H9 (cell line): ENCODE measurements around the gene UQCRFS1. TPM values are rescaled to one million over a fixed set of nuclear protein-coding genes. Genes with fewer than 3 reads are reported as not detected.

Source experiments
- DNase-seq: peaks from one replicate; pipeline ENCODE4 v3.0.0-alpha.2; 2017
- H2AFZ ChIP-seq: one replicate; pipeline ENCODE4 v1.6.1; 2013; ENCODE audit warnings: mild to moderate bottlenecking, low read length, control low read depth, moderate library complexity
- H2AK5ac ChIP-seq: 2 replicates; pipeline ENCODE4 v1.6.1; 2013; ENCODE audit warnings: low read length, control low read depth, mixed read lengths; ENCODE audit not compliant: insufficient read length
- H2BK120ac ChIP-seq: one replicate; pipeline ENCODE4 v1.6.1; 2013; ENCODE audit warnings: low read depth, mild to moderate bottlenecking, low read length, control low read depth, inconsistent platforms; ENCODE audit not compliant: poor library complexity, severe bottlenecking
- H2BK12ac ChIP-seq: 2 replicates; pipeline ENCODE4 v1.6.1; 2013; ENCODE audit warnings: low read length, control low read depth, mixed read lengths, low read depth; ENCODE audit not compliant: insufficient read length
- H2BK15ac ChIP-seq: 2 replicates; pipeline ENCODE4 v1.6.1; 2013; ENCODE audit warnings: low read depth, low read length, control low read depth
- H2BK20ac ChIP-seq: one replicate; pipeline ENCODE4 v1.6.1; 2013; ENCODE audit warnings: low read depth, mild to moderate bottlenecking, low read length, control low read depth, inconsistent platforms; ENCODE audit not compliant: poor library complexity, severe bottlenecking
- H2BK5ac ChIP-seq: 2 replicates; pipeline ENCODE4 v1.6.1; 2013; ENCODE audit warnings: low read length, control low read depth, mixed read lengths; ENCODE audit not compliant: insufficient read length
- H3K14ac ChIP-seq: 2 replicates; pipeline ENCODE4 v1.6.1; 2013; ENCODE audit warnings: low read length, control low read depth; ENCODE audit not compliant: insufficient read depth
- H3K18ac ChIP-seq: 2 replicates; pipeline ENCODE4 v1.6.1; 2013; ENCODE audit warnings: low read depth, mild to moderate bottlenecking, mixed read lengths, low read length, control low read depth; ENCODE audit not compliant: insufficient read length
- H3K23ac ChIP-seq: 2 replicates; pipeline ENCODE4 v1.6.1; 2013; ENCODE audit warnings: low read length, control low read depth, mixed read lengths, low read depth; ENCODE audit not compliant: insufficient read length
- H3K23me2 ChIP-seq: 2 replicates; pipeline ENCODE4 v1.6.1; 2013; ENCODE audit warnings: low read depth, mild to moderate bottlenecking, mixed read lengths, low read length, control low read depth; ENCODE audit not compliant: insufficient read length, poor library complexity, severe bottlenecking
- H3K27ac ChIP-seq: 2 replicates; pipeline ENCODE4 v1.5.1; 2013; ENCODE audit warnings: low read length, control low read depth, mixed read lengths, low read depth; ENCODE audit not compliant: insufficient read length
- H3K27me3 ChIP-seq: 2 replicates; pipeline ENCODE4 v1.6.1; 2013; ENCODE audit warnings: low read length, control low read depth, inconsistent platforms; ENCODE audit not compliant: insufficient read depth
- H3K4ac ChIP-seq: 2 replicates; pipeline ENCODE4 v1.6.1; 2013; ENCODE audit warnings: low read depth, mild to moderate bottlenecking, control low read depth, inconsistent platforms, low read length, moderate library complexity
- H3K4me1 ChIP-seq: 2 replicates; pipeline ENCODE4 v1.6.1; 2013; ENCODE audit warnings: low read length, control low read depth, inconsistent platforms; ENCODE audit not compliant: insufficient read depth
- H3K4me2 ChIP-seq: 2 replicates; pipeline ENCODE4 v1.6.1; 2013; ENCODE audit warnings: low read length, control low read depth, mixed read lengths; ENCODE audit not compliant: insufficient read length, insufficient read depth
- H3K56ac ChIP-seq: 2 replicates; pipeline ENCODE4 v1.6.1; 2013; ENCODE audit warnings: low read depth, mild to moderate bottlenecking, mixed read lengths, low read length, control low read depth; ENCODE audit not compliant: insufficient read length
- H3K79me1 ChIP-seq: 2 replicates; pipeline ENCODE4 v1.6.1; 2013; ENCODE audit warnings: low read depth, mild to moderate bottlenecking, moderate library complexity, low read length, control low read depth, inconsistent platforms; ENCODE audit not compliant: insufficient read depth, poor library complexity, severe bottlenecking
- H3K79me2 ChIP-seq: 2 replicates; pipeline ENCODE4 v1.6.1; 2013; ENCODE audit warnings: low read length, control low read depth, inconsistent platforms; ENCODE audit not compliant: insufficient read depth
- H3K9ac ChIP-seq: 2 replicates; pipeline ENCODE4 v1.6.1; 2013; ENCODE audit warnings: low read length, control low read depth, mixed read lengths; ENCODE audit not compliant: insufficient read length; ENCODE audit errors: extremely low read depth
- H3K9me3 ChIP-seq: one replicate; pipeline ENCODE4 v1.6.1; 2013; ENCODE audit warnings: low read depth, low read length, inconsistent platforms; ENCODE audit not compliant: control insufficient read depth
- H3T11ph ChIP-seq: one replicate; pipeline ENCODE4 v1.6.1; 2013; ENCODE audit warnings: mild to moderate bottlenecking, low read length, control low read depth, inconsistent platforms
- H4K20me1 ChIP-seq: one replicate; pipeline ENCODE4 v1.6.1; 2013; ENCODE audit not compliant: control insufficient read depth, insufficient read length, insufficient read depth
- H4K5ac ChIP-seq: 2 replicates; pipeline ENCODE4 v1.6.1; 2013; ENCODE audit warnings: low read depth, mild to moderate bottlenecking, mixed read lengths, low read length, control low read depth; ENCODE audit not compliant: insufficient read length
- H4K8ac ChIP-seq: replicated peaks from 2 replicates; pipeline ENCODE4 v1.6.1; 2013; ENCODE audit warnings: low read length, control low read depth, mixed read lengths, low read depth; ENCODE audit not compliant: insufficient read length
- H4K91ac ChIP-seq: 2 replicates; pipeline ENCODE4 v1.6.1; 2013; ENCODE audit warnings: low read depth, mild to moderate bottlenecking, moderate library complexity, mixed read lengths, low read length, control low read depth; ENCODE audit not compliant: insufficient read length
- H3K27ac Mint-ChIP-seq, 3 experiments: 2 replicates in 2 of 3; 3 replicates in 1 of 3; pipeline ENCODE4 v1.8.0; 2020 to 2021; ENCODE audit warnings: mixed read lengths in 3 of 3, mild to moderate bottlenecking in 1 of 3, moderate library complexity in 1 of 3
- H3K27me3 Mint-ChIP-seq: 2 replicates; pipeline ENCODE4 v1.8.0; 2021; ENCODE audit warnings: low read depth, mild to moderate bottlenecking, moderate library complexity, mixed read lengths
- H3K36me3 Mint-ChIP-seq, 3 experiments: 2 replicates in 2 of 3; 3 replicates in 1 of 3; pipeline ENCODE4 v1.8.0; 2020 to 2021; ENCODE audit warnings: low read depth in 3 of 3, mixed read lengths in 3 of 3; ENCODE audit not compliant: insufficient read depth in 1 of 3
- H3K4me1 Mint-ChIP-seq, 2 experiments: 2 replicates each; pipeline ENCODE4 v1.8.0; 2020; ENCODE audit warnings: mixed read lengths in 2 of 2
- H3K4me3 Mint-ChIP-seq, 2 experiments: 2 replicates in 1 of 2; 3 replicates in 1 of 2; pipeline ENCODE4 v1.8.0; 2020 to 2021; ENCODE audit warnings: mild to moderate bottlenecking in 2 of 2, mixed read lengths in 2 of 2, moderate library complexity in 1 of 2
- H3K9me3 Mint-ChIP-seq, 2 experiments: 2 replicates in 1 of 2; 3 replicates in 1 of 2; pipeline ENCODE4 v1.8.0; 2020; ENCODE audit warnings: mild to moderate bottlenecking in 2 of 2, mixed read lengths in 2 of 2, moderate library complexity in 1 of 2
- whole genome bisulfite sequencing: extraction: QIAGEN DNeasy Blood & Tissue Kit; methylation state at CpG from one replicate; pipeline ENCODE4 v1.1.7; 2013; ENCODE audit warnings: missing lambda C conversion rate, low lambda C conversion rate, mixed read lengths; ENCODE audit not compliant: insufficient read length; ENCODE audit errors: extremely low coverage; 5-methylcytosine and 5-hydroxymethylcytosine counted together
- total RNA-seq: library from RNA; stranded (reverse); gene quantifications from 2 replicates; pipeline ENCODE4 v1.2.1, GENCODE V29; 2021
- TF ChIP-seq, protein P1 (sequence below): fragments of 200-600 bp; sonication (generic); conservative IDR thresholded peaks from 3 replicates; pipeline ENCODE4 v1.8.0; 2021; ENCODE audit warnings: antibody characterized with exemption, mild to moderate bottlenecking

UQCRFS1 gene
- total RNA-seq, 1 experiment from 2014 or later = 46.1 TPM

DNA sequence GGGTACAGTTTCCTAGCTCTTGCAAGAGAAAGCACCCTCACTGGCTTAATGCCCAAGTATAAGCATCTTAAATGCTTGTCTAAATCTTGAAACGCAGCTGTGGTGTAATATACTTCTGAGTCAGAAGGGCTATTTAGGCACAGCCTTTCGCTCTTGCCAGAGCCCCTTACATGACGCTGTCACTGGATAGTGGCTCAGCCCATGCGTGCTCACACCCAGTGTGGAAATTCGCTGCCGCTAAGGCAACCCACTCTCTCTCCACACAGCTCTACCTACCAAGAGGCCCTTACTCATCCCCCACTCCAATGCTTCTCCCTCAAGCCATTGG is 24.0 kb downstream of the UQCRFS1 start:
- H3K18ac ChIP-seq = no peak overlapping the region
- H3K14ac ChIP-seq = no peak overlapping the region
- no peak for DNase-seq
- H2BK15ac ChIP-seq = no peak overlapping the region
- H2BK5ac ChIP-seq = no peak overlapping the region
- TF ChIP-seq, protein P1, sequence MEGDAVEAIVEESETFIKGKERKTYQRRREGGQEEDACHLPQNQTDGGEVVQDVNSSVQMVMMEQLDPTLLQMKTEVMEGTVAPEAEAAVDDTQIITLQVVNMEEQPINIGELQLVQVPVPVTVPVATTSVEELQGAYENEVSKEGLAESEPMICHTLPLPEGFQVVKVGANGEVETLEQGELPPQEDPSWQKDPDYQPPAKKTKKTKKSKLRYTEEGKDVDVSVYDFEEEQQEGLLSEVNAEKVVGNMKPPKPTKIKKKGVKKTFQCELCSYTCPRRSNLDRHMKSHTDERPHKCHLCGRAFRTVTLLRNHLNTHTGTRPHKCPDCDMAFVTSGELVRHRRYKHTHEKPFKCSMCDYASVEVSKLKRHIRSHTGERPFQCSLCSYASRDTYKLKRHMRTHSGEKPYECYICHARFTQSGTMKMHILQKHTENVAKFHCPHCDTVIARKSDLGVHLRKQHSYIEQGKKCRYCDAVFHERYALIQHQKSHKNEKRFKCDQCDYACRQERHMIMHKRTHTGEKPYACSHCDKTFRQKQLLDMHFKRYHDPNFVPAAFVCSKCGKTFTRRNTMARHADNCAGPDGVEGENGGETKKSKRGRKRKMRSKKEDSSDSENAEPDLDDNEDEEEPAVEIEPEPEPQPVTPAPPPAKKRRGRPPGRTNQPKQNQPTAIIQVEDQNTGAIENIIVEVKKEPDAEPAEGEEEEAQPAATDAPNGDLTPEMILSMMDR = no peak
- no peaks in the 10 kb centered on the region for H3K4me1 ChIP-seq
- H2BK12ac ChIP-seq = no peak overlapping the region
- no peaks in the 10 kb centered on the region for H4K20me1 ChIP-seq
- H2AK5ac ChIP-seq = no peak overlapping the region
- H3K27me3 ChIP-seq = no peaks in the 10 kb centered on the region
- H4K8ac ChIP-seq = no peak overlapping the region
- H3K79me1 ChIP-seq = no peaks in the 10 kb centered on the region
- no CpG with 5 or more reads among the region's 6 CpGs for WGBS
- Mint-ChIP-seq H3K4me1 (peaks cover 6 to 9% of the 10 kb centered on the region in 2 experiments), H3K36me3 (no peaks in the 10 kb centered on the region), H3K4me3 (no peak overlapping the region), H3K27me3 (peaks cover 4% of the 10 kb centered on the region), H3K9me3 (no peaks in the 10 kb centered on the region), H3K27ac (no peak overlapping the region)
- H3K4ac ChIP-seq = no peak overlapping the region
- no peak overlapping the region for H4K91ac ChIP-seq
- H2AFZ ChIP-seq = no peak overlapping the region
- H3K23ac ChIP-seq = no peak overlapping the region
- H3K4me2 ChIP-seq = no peak overlapping the region
- no peaks in the 10 kb centered on the region for H3K79me2 ChIP-seq
- no peak overlapping the region for H2BK20ac ChIP-seq
- no peak overlapping the region for H4K5ac ChIP-seq
- H3T11ph ChIP-seq = no peak overlapping the region
- H3K27ac ChIP-seq = no peak overlapping the region
- no peaks in the 10 kb centered on the region for H3K23me2 ChIP-seq
- H3K56ac ChIP-seq = no peak overlapping the region
- no peaks in the 10 kb centered on the region for H3K9me3 ChIP-seq
- no peak overlapping the region for H2BK120ac ChIP-seq
- H3K9ac ChIP-seq = no peak overlapping the region
